Skeletal muscle satellite cell (primary cell): Measurements from ENCODE around the gene PDGFD.
A peak's percentile ranks its signal among the peaks of the same experiment; 100 is the strongest.

Source experiments
- H3K27me3 ChIP-seq: 2 replicates; pipeline ENCODE4 v1.7.0; 2013; ENCODE audit warnings: low read length; ENCODE audit not compliant: control insufficient read depth, insufficient read depth
- H3K36me3 ChIP-seq: 2 replicates; pipeline ENCODE4 v1.7.0; 2013; ENCODE audit warnings: mild to moderate bottlenecking, control low read depth, low read length; ENCODE audit not compliant: insufficient read depth
- H3K4me1 ChIP-seq: 2 replicates; pipeline ENCODE4 v1.7.0; 2013; ENCODE audit warnings: low read length; ENCODE audit not compliant: control insufficient read depth, insufficient read depth
- H3K4me2 ChIP-seq: 2 replicates; pipeline ENCODE4 v1.7.0; 2013; ENCODE audit warnings: mild to moderate bottlenecking, low read length
- H3K4me3 ChIP-seq: 2 replicates; pipeline ENCODE4 v1.7.0; 2013; ENCODE audit warnings: low read length
- H3K9ac ChIP-seq: 2 replicates; pipeline ENCODE4 v1.7.0; 2013; ENCODE audit warnings: mild to moderate bottlenecking, low read depth, low read length, moderate library complexity
- H3K9me3 ChIP-seq: replicated peaks from 2 replicates; pipeline ENCODE4 v1.7.0; 2013; ENCODE audit warnings: mild to moderate bottlenecking, control low read depth, low read length

Gene PDGFD

GRCh38 chr11:103924166-103925013 lies 239.6 kb downstream of the PDGFD start:
- H3K4me1 ChIP-seq, result no peaks in the 10 kb centered on the region
- H3K4me3 ChIP-seq, result no peak overlapping the region
- no peak overlapping the region for H3K9ac ChIP-seq
- H3K4me2 ChIP-seq, result no peak overlapping the region
- H3K27me3 ChIP-seq, result no peaks in the 10 kb centered on the region
- no peaks in the 10 kb centered on the region for H3K36me3 ChIP-seq
- no peaks in the 10 kb centered on the region for H3K9me3 ChIP-seq

- no peaks in the 10 kb centered on the region for H3K4me1 ChIP-seq
- no peaks in the 10 kb centered on the region for H3K27me3 ChIP-seq
- no peaks in the 10 kb centered on the region for H3K9me3 ChIP-seq
- H3K36me3 ChIP-seq, result no peaks in the 10 kb centered on the region
- no peak overlapping the region for H3K4me2 ChIP-seq
- H3K4me3 ChIP-seq, result no peak overlapping the region
- H3K9ac ChIP-seq, result no peak overlapping the region
Observed at GRCh38 chr11:103923451-103923931, 240.5 kb downstream of the PDGFD start.

- Histone ChIP-seq H3K4me2 (no peak overlapping the region), H3K9ac (no peak overlapping the region), H3K9me3 (no peaks in the 10 kb centered on the region), H3K4me3 (no peak overlapping the region), H3K4me1 (no peaks in the 10 kb centered on the region), H3K27me3 (no peaks in the 10 kb centered on the region), H3K36me3 (no peaks in the 10 kb centered on the region)
Observed at GRCh38 chr11:103920933-103921332, 243.0 kb downstream of the PDGFD start.

DNA sequence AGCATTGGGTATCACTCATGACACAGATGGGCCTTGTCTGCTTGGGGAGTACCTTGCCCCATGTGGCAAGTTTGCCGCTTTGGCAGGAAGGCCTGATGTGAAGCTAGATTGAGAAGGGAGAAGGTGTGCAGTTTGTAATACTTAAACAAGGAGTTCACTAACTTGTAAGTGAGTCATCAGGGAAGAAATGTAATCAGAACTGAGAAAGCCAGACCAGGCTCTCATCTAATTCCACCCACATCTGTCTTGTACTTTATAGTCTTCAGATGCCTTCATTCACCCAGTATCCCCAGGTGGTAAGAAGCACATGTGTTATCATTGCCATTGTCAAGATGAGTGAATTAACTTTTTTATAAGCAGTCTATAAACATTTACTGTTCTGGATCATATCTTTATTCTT lies 243.5 kb downstream of the PDGFD start:
- no peaks in the 10 kb centered on the region for H3K27me3 ChIP-seq
- no peak overlapping the region for H3K9ac ChIP-seq
- no peak overlapping the region for H3K4me2 ChIP-seq
- H3K4me1 ChIP-seq, result no peaks in the 10 kb centered on the region
- H3K36me3 ChIP-seq, result no peaks in the 10 kb centered on the region
- no peak overlapping the region for H3K4me3 ChIP-seq
- no peaks in the 10 kb centered on the region for H3K9me3 ChIP-seq

DNA sequence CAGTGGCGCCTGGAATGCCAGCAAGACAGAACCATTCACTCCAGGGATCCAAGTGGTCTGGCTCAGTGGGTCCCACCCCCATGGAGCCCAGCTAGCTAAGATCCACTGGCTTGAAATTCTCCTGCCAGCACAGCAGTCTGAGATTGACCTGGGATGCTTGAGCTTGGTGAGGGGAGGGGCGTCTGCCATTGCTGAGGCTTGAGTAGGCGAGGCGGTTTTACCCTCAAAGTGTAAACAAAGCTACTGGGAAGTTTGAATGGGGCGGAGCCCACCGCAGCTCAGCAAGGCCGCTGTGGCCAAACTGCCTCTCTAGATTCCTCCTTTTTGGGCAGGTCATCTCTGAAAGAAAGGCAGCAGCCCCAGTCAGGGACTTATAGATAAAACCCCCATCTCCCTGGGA lies 253.2 kb downstream of the PDGFD start:
- H3K4me3 ChIP-seq, result no peak overlapping the region
- no peaks in the 10 kb centered on the region for H3K27me3 ChIP-seq
- H3K4me2 ChIP-seq, result no peak overlapping the region

DNA sequence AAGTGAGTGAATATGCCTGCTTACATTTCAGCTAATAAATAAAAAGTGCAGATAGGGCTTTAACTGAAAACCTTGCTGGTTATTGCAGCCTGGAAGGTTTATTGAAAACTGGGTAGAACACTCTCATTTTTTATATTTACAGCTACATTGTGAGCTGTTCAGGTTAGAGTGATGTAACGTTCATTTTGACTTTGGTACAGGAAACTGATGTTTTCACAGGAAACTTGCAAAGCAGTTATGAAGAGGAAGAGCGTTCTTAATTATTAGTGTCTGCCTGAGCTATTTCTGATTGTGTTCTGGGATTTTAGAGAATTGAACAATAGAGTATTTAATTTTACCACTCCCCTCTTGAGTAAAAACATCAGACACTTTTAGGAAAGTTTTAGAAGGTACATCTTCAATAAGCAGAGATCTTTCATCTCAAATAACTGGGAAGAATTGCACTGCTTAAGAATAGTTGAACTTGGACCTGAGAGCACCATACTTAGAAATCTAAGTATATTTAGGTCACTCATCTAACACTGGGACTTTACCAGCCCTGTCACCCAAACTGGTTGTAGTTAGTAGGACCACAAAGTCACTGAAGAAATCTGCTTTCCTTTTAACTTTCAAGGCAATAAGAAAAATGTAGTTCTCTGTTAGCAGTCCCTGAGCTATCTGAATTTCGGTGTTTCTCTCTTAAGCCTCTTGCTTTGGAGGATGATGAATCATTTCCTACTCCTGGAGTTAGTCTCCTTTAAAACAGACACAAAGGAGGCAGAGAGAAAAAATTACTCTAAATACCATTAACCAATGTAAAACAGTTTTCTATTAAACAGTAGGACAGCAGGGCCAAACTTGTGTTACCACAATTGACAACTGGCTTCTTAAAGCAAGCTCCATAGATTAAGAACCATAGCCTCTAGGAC lies 256.1 kb downstream of the PDGFD start:
- Histone ChIP-seq H3K4me1 (peaks cover 3% of the 10 kb centered on the region), H3K9me3 (no peaks in the 10 kb centered on the region), H3K9ac (no peak overlapping the region), H3K36me3 (no peaks in the 10 kb centered on the region), H3K4me3 (no peak overlapping the region), H3K4me2 (peak overlapping the region; percentile 22), H3K27me3 (no peaks in the 10 kb centered on the region)

More for the DNA sequence above, 253.2 kb downstream of the PDGFD start:
- no peak overlapping the region for H3K9ac ChIP-seq
- H3K9me3 ChIP-seq, result no peaks in the 10 kb centered on the region
- H3K36me3 ChIP-seq, result no peaks in the 10 kb centered on the region
- peaks cover 3% of the 10 kb centered on the region for H3K4me1 ChIP-seq

GRCh38 chr11:103907136-103907535 lies 256.8 kb downstream of the PDGFD start:
- peaks cover 3% of the 10 kb centered on the region for H3K4me1 ChIP-seq
- H3K4me3 ChIP-seq, result no peak overlapping the region
- no peaks in the 10 kb centered on the region for H3K27me3 ChIP-seq
- H3K4me2 ChIP-seq, result no peak overlapping the region
- no peak overlapping the region for H3K9ac ChIP-seq
- no peaks in the 10 kb centered on the region for H3K36me3 ChIP-seq
- H3K9me3 ChIP-seq, result no peaks in the 10 kb centered on the region

GRCh38 chr11:103906291-103906867 lies 257.6 kb downstream of the PDGFD start:
- Histone ChIP-seq H3K4me1 (peaks cover 3% of the 10 kb centered on the region), H3K4me2 (no peak overlapping the region), H3K27me3 (no peaks in the 10 kb centered on the region), H3K9me3 (no peaks in the 10 kb centered on the region), H3K4me3 (no peak overlapping the region), H3K36me3 (no peaks in the 10 kb centered on the region), H3K9ac (no peak overlapping the region)

GRCh38 chr11:103904324-103904667 lies 259.7 kb downstream of the PDGFD start:
- Histone ChIP-seq H3K4me3 (no peak overlapping the region), H3K9ac (no peak overlapping the region), H3K4me2 (no peak overlapping the region), H3K4me1 (peaks cover 3% of the 10 kb centered on the region), H3K9me3 (no peaks in the 10 kb centered on the region), H3K36me3 (no peaks in the 10 kb centered on the region), H3K27me3 (no peaks in the 10 kb centered on the region)

- no peak overlapping the region for H3K9ac ChIP-seq
- no peaks in the 10 kb centered on the region for H3K9me3 ChIP-seq
- no peaks in the 10 kb centered on the region for H3K27me3 ChIP-seq
- no peaks in the 10 kb centered on the region for H3K36me3 ChIP-seq
- no peak overlapping the region for H3K4me3 ChIP-seq
- no peak overlapping the region for H3K4me2 ChIP-seq
- H3K4me1 ChIP-seq, result peaks cover 3% of the 10 kb centered on the region
Observed at GRCh38 chr11:103903621-103904323, 260.2 kb downstream of the PDGFD start.

GRCh38 chr11:103902994-103903393 lies 261.0 kb downstream of the PDGFD start:
- H3K9ac ChIP-seq, result no peak overlapping the region
- no peaks in the 10 kb centered on the region for H3K36me3 ChIP-seq
- H3K9me3 ChIP-seq, result no peaks in the 10 kb centered on the region
- no peaks in the 10 kb centered on the region for H3K27me3 ChIP-seq
- no peak overlapping the region for H3K4me3 ChIP-seq
- no peak overlapping the region for H3K4me2 ChIP-seq
- peaks cover 2% of the 10 kb centered on the region for H3K4me1 ChIP-seq
